ENCODE data around the gene PNCK. TPM values are rescaled to one million over a fixed set of nuclear protein-coding genes. Genes with fewer than 3 reads are reported as not detected.

Gene PNCK
- total RNA-seq, 1 experiment from 2014 or later: 0.84 TPM

DNA sequence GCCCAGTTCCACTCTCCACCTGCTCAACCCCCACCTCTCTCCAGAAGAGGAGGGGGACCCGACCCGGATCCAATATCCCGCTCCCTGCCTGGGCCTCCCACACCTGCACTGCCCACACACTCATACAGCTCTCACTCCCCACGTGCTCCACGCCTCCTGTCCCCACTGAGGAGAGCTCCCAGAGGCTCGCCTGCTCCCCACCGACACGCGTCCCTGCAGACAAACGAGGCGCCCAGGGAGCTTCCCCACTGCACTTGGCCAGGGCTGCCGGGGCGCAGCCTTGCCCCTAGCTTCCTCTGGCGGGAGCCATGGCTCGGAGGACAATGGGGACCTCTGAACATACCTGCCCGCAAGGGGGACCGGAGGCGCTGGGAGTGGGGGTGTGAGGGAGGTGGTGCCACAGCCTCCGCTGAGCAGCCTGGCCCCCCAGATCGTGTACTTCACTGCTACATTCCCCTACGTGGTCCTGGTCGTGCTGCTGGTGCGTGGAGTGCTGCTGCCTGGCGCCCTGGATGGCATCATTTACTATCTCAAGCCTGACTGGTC, 19.1 kb upstream of the PNCK start:
- Histone ChIP-seq H3K9me3 (ENCODE audit: control insufficient read depth in 1 of 2, insufficient read depth in 1 of 2, low read depth in 1 of 2, low read length in 2 of 2) (no peaks in the 10 kb centered on the region), H3K4me2 (ENCODE audit: low read length) (no peak overlapping the region), H3K9me2 (ENCODE audit: insufficient read depth) (no peaks in the 10 kb centered on the region), H3K36me3 (ENCODE audit: control insufficient read depth in 1 of 2, insufficient read depth in 2 of 2, low read length in 2 of 2) (no peaks in the 10 kb centered on the region), H4K20me1 (ENCODE audit: insufficient read depth) (no peaks in the 10 kb centered on the region), H2AFZ (ENCODE audit: low read depth, low read length, poor library complexity, severe bottlenecking) (no peak overlapping the region), H3K4me3 (replicated peaks in 1 of 2; ENCODE audit: low read depth in 1 of 2, low read length in 2 of 2) (no peak overlapping the region), H3K4me1 (ENCODE audit: control insufficient read depth in 1 of 2, insufficient read depth in 2 of 2, low read length in 2 of 2) (peaks cover 4 to 10% of the 10 kb centered on the region in 2 experiments; a peak in 3 of 4 replicates), H3K27ac (ENCODE audit: low read depth, low read length) (no peak overlapping the region; the same call in 1 of the 2 replicates), H3K9ac (ENCODE audit: low read length) (no peak overlapping the region), H3K79me2 (ENCODE audit: insufficient read depth, low read length) (peaks cover 22% of the 10 kb centered on the region), H3K27me3 (ENCODE audit: insufficient read depth, low read length) (no peaks in the 10 kb centered on the region)
- no peak for DNase-seq (ENCODE audit: low read depth, low spot score)
- no TSS peak for BruUV-seq (replicated peaks)
- no peak for ATAC-seq
- TF ChIP-seq YY1 (IDR thresholded peaks at IDR 0.05; ENCODE audit: extremely low read depth, insufficient replicate concordance, low read depth, low read length): no peak
- TF ChIP-seq TCF7L2 (IDR thresholded peaks at IDR 0.05; ENCODE audit: borderline replicate concordance, extremely low read depth, insufficient read depth, insufficient read length): no peak
- TF ChIP-seq MAX (IDR thresholded peaks at IDR 0.05): no peak
- TF ChIP-seq, protein P1, sequence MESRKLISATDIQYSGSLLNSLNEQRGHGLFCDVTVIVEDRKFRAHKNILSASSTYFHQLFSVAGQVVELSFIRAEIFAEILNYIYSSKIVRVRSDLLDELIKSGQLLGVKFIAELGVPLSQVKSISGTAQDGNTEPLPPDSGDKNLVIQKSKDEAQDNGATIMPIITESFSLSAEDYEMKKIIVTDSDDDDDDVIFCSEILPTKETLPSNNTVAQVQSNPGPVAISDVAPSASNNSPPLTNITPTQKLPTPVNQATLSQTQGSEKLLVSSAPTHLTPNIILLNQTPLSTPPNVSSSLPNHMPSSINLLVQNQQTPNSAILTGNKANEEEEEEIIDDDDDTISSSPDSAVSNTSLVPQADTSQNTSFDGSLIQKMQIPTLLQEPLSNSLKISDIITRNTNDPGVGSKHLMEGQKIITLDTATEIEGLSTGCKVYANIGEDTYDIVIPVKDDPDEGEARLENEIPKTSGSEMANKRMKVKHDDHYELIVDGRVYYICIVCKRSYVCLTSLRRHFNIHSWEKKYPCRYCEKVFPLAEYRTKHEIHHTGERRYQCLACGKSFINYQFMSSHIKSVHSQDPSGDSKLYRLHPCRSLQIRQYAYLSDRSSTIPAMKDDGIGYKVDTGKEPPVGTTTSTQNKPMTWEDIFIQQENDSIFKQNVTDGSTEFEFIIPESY (IDR thresholded peaks at IDR 0.05; ENCODE audit: extremely low read depth, insufficient replicate concordance, low read length): no peak
- no peak for TF ChIP-seq CBX3 (IDR thresholded peaks at IDR 0.05; ENCODE audit: low read depth)
- no peak for TF ChIP-seq EGR1 (IDR thresholded peaks at IDR 0.05; ENCODE audit: low read depth)
- no peak for TF ChIP-seq EZH2 (IDR thresholded peaks at IDR 0.05)
- no peak for TF ChIP-seq CEBPB (IDR thresholded peaks at IDR 0.05; ENCODE audit: low read depth)
- no peak for TF ChIP-seq EZH2phosphoT487 (IDR thresholded peaks at IDR 0.05; ENCODE audit: borderline replicate concordance)
- no peak for TF ChIP-seq JUND (IDR thresholded peaks at IDR 0.05)
- no peak for TF ChIP-seq CTCF (IDR thresholded peaks at IDR 0.05 in 2 of 3, conservative IDR thresholded peaks at IDR 0.05 in 1 of 3; ENCODE audit: borderline replicate concordance in 1 of 3, insufficient read depth in 1 of 3, low read depth in 2 of 3, low read length in 2 of 3)
- no peak for TF ChIP-seq SIN3A (IDR thresholded peaks at IDR 0.05; ENCODE audit: low read depth)
- TF ChIP-seq ZNF274 (IDR thresholded peaks at IDR 0.05; ENCODE audit: low read depth, low read length): no peak
- no peak for TF ChIP-seq POLR2A (IDR thresholded peaks at IDR 0.05; ENCODE audit: borderline replicate concordance, extremely low read depth, insufficient read depth, insufficient read length)
- no peak for TF ChIP-seq ATF3 (IDR thresholded peaks at IDR 0.05)
- TF ChIP-seq POLR2AphosphoS5 (IDR thresholded peaks at IDR 0.05; ENCODE audit: low read depth, low read length): no peak
- TF ChIP-seq ELF1 (IDR thresholded peaks at IDR 0.05; ENCODE audit: borderline replicate concordance, low read depth): no peak
- RAD21 ChIA-PET (ENCODE audit: low non-redundant PET in 1 of 2, low total read pairs in 2 of 2, uncharacterized antibody in 2 of 2, unreplicated experiment in 2 of 2): no interaction called here
- POLR2A ChIA-PET: no interaction called here
- CTCF ChIA-PET: no interaction called here
- intact Hi-C loops (cut with micrococcal nuclease): no loop called here
